ENCODE data around the gene ST8SIA4. TPM values are rescaled to one million over a fixed set of nuclear protein-coding genes. Genes with fewer than 3 reads are reported as not detected.

ST8SIA4 gene
- total and polyA plus RNA-seq, 7 experiments from 2014 or later: 5.8 to 54.5 (median 21.9) TPM

DNA sequence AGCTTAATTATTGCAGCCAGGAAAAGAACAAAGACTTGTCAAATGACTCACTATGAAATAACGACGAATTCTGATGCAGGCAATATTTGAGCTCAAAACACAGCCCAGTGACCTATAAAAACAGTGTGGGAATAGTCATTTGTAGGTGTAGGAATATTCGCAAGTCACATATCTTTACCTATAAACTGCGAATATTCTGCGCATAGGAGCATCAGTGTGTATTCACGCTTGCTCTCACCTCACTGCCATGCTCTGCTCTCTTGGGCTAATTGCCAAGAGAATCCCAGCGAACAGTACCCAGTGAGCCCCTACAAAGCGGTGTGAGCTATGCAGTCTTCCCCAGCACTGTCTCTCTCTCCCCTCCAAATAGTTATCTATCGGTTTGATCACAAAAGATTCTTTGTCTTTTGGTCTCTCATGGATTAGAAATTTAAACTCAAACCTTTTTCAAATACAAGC lies 74.2 kb downstream of the ST8SIA4 start:
- Mint-ChIP-seq H3K4me3 (no peak overlapping the region), H3K4me1 (peaks cover 6 to 37% (median 31%) of the 10 kb centered on the region in 7 donors)

DNA sequence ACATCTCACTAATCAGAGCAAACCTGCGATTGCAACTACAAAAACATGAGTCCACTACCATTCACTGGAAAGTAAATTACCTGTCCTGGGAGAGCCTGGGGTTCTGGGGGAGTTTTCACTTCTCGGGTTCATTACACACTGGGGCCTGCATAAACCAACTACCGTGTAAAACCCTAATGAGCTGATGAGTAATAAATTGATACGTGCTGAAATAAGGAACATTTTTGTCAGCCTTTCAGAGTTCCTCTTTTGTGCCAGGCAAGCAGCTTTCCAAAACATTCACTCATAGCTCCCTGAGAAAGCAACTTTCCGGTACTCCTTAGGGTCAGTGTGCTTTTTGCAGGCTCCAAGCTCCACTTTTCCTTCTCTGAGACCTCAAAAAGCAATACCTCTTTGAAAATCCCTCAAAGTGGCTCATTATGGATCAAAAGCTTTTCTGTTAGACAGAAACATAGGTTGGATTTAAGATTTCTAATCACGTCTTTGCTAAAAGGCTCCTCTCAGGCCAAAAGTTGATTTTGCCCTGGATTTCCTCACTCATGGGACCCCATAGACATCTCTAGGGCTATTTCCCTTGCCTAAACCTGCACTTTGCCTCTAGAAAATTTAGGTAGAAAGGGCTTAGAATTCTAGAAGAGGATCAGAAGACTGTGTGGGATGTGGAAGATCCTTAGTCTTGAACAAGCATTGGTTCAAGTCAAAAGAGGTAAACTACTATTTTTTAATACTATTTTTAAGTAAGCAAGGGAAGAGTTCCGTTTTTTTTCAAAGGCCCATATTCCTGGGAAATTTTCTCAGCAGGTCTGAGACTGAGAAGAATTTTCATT lies 74.8 kb downstream of the ST8SIA4 start:
- Histone ChIP-seq H3K9me3 (ENCODE audit: control insufficient read depth in 2 of 3, low read length in 3 of 3) (no peaks in the 10 kb centered on the region), H3K4me1 (ENCODE audit: control insufficient read depth in 2 of 2, insufficient read depth in 2 of 2, low read length in 2 of 2) (peaks cover 0 to 13% of the 10 kb centered on the region in 2 donors), H3K36me3 (ENCODE audit: control insufficient read depth in 2 of 3, insufficient read depth in 3 of 3, low read length in 3 of 3) (no peaks in the 10 kb centered on the region), H3K27ac (ENCODE audit: low read depth, low read length) (no peak overlapping the region), H3K4me3 (ENCODE audit: low read length) (no peak overlapping the region), H3K27me3 (ENCODE audit: control insufficient read depth in 2 of 2, insufficient read depth in 2 of 2, low read length in 2 of 2) (no peaks in the 10 kb centered on the region)
- ChIA-PET POLR2A (interaction anchor here (0.6 kb wide), 1 partner anchor 74 kb away, joined by 3 read pairs; no protein-coding TSS in a partner anchor), CTCF (no interaction called here)
- Mint-ChIP-seq H3K4me3 (peak overlapping the region in 1 of 10 donors; percentile 3), H3K27ac (peak overlapping the region in 6 of 9 donors; percentile 11 to 34 (median 24)), H3K36me3 (peaks cover 0 to 34% (median 12%) of the 10 kb centered on the region in 5 donors), H3K4me1 (peaks cover 6 to 42% (median 31%) of the 10 kb centered on the region in 7 donors), H3K9me3 (no peaks in the 10 kb centered on the region), H3K27me3 (no peaks in the 10 kb centered on the region)
- intact Hi-C loops (cut with micrococcal nuclease): loop anchor here in 1 of 2 donors (5.0 kb wide), 1 partner anchor 46 kb away; no protein-coding TSS in a partner anchor
- ATAC-seq: peak; percentile 59
- DNase-seq: no peak

More for the DNA sequence above, 74.2 kb downstream of the ST8SIA4 start:
- ATAC-seq (no peak), DNase-seq (no peak)
- Mint-ChIP-seq H3K27ac (peak overlapping the region in 2 of 9 donors; percentile 22 to 38), H3K36me3 (peaks cover 0 to 30% (median 6%) of the 10 kb centered on the region in 5 donors), H3K27me3 (no peaks in the 10 kb centered on the region), H3K9me3 (no peaks in the 10 kb centered on the region)
- CTCF ChIA-PET: no interaction called here
- Histone ChIP-seq H3K9me3 (ENCODE audit: control insufficient read depth in 2 of 3, low read length in 3 of 3) (no peaks in the 10 kb centered on the region), H3K27ac (ENCODE audit: low read depth, low read length) (no peak overlapping the region), H3K4me3 (ENCODE audit: low read length) (no peak overlapping the region), H3K27me3 (ENCODE audit: control insufficient read depth in 2 of 2, insufficient read depth in 2 of 2, low read length in 2 of 2) (no peaks in the 10 kb centered on the region), H3K4me1 (ENCODE audit: control insufficient read depth in 2 of 2, insufficient read depth in 2 of 2, low read length in 2 of 2) (peaks cover 0 to 13% of the 10 kb centered on the region in 2 donors), H3K36me3 (ENCODE audit: control insufficient read depth in 2 of 3, insufficient read depth in 3 of 3, low read length in 3 of 3) (no peaks in the 10 kb centered on the region)
- intact Hi-C loops (cut with micrococcal nuclease): loop anchor here in 1 of 2 donors (5.0 kb wide), 1 partner anchor 47 kb away; no protein-coding TSS in a partner anchor
- POLR2A ChIA-PET: no interaction called here

DNA sequence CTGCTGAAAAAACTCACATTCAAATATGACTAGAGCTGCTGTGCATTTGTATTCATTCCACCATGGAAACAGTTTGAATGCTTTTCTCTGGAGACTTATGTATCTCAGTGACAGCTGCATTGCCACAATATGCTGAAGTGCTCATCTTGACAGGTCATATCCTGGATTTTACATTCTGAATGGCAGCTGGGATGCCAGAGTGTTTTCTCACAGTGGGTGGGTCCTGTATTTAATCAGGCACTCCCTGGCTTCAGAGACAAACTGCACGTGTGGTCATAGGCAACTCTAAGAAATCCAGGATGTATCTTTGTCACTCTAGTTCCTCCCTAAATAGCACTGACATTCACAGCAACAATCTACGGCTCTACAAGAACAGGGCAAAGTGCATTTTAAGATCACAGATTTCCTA lies 75.6 kb downstream of the ST8SIA4 start:
- Histone ChIP-seq H3K27me3 (ENCODE audit: control insufficient read depth in 2 of 2, insufficient read depth in 2 of 2, low read length in 2 of 2) (no peaks in the 10 kb centered on the region), H3K27ac (ENCODE audit: low read depth, low read length) (no peak overlapping the region)
- CTCF ChIA-PET: no interaction called here

DNA sequence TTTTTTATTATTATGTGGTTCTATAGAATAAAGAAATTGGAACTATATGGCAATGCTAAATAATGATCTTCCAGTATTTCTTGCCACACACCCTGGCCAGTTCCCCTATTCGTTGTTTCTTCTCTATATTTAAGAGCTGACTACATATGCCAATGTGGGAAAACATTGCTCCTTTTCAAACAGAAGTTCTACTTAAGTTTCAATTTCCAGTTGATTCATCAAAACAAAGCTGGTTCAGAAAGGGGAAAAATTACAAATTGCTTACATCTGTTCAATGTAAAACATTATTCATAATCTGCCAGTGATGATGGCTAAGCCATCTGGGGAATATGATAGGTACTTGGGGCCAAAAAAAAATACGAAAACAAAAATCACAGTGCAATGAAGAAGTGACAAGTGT lies 76.9 kb downstream of the ST8SIA4 start:
- Histone ChIP-seq H3K4me3 (ENCODE audit: low read length) (no peak overlapping the region), H3K27me3 (ENCODE audit: control insufficient read depth in 2 of 2, insufficient read depth in 2 of 2, low read length in 2 of 2) (no peaks in the 10 kb centered on the region), H3K36me3 (ENCODE audit: control insufficient read depth in 2 of 3, insufficient read depth in 3 of 3, low read length in 3 of 3) (no peaks in the 10 kb centered on the region), H3K27ac (ENCODE audit: low read depth, low read length) (no peak overlapping the region), H3K9me3 (ENCODE audit: control insufficient read depth in 2 of 3, low read length in 3 of 3) (no peaks in the 10 kb centered on the region), H3K4me1 (ENCODE audit: control insufficient read depth in 2 of 2, insufficient read depth in 2 of 2, low read length in 2 of 2) (peaks cover 0 to 13% of the 10 kb centered on the region in 2 donors)
- peak overlapping the region in 1 of 10 donors; percentile 15 for H3K4me3 Mint-ChIP-seq
- no peak for DNase-seq
- H3K27ac Mint-ChIP-seq: peak overlapping the region in 4 of 9 donors; percentile 1 to 52 (median 12)
- H3K27me3 Mint-ChIP-seq: no peaks in the 10 kb centered on the region
- intact Hi-C loops (cut with micrococcal nuclease): loop anchor here in 1 of 2 donors (5.0 kb wide), 1 partner anchor 44 kb away; no protein-coding TSS in a partner anchor
- ATAC-seq: peak; percentile 36
- H3K4me1 Mint-ChIP-seq: peaks cover 6 to 38% (median 28%) of the 10 kb centered on the region in 7 donors
- ChIA-PET CTCF (no interaction called here), POLR2A (no interaction called here)
- no peaks in the 10 kb centered on the region for H3K9me3 Mint-ChIP-seq
- peaks cover 0 to 32% (median 8%) of the 10 kb centered on the region in 5 donors for H3K36me3 Mint-ChIP-seq

More for the DNA sequence above, 75.6 kb downstream of the ST8SIA4 start:
- no peaks in the 10 kb centered on the region for H3K9me3 ChIP-seq (ENCODE audit: control insufficient read depth in 2 of 3, low read length in 3 of 3)
- Mint-ChIP-seq H3K4me1 (peaks cover 6 to 36% (median 28%) of the 10 kb centered on the region in 7 donors), H3K9me3 (no peaks in the 10 kb centered on the region), H3K4me3 (no peak overlapping the region), H3K36me3 (peaks cover 0 to 35% (median 12%) of the 10 kb centered on the region in 5 donors), H3K27ac (peak overlapping the region in 3 of 9 donors; percentile 31 to 45 (median 38)), H3K27me3 (no peaks in the 10 kb centered on the region)
- POLR2A ChIA-PET: no interaction called here
- ATAC-seq: no peak
- no peak for DNase-seq
- H3K36me3 ChIP-seq (ENCODE audit: control insufficient read depth in 2 of 3, insufficient read depth in 3 of 3, low read length in 3 of 3): no peaks in the 10 kb centered on the region
- peaks cover 0 to 13% of the 10 kb centered on the region in 2 donors for H3K4me1 ChIP-seq (ENCODE audit: control insufficient read depth in 2 of 2, insufficient read depth in 2 of 2, low read length in 2 of 2)
- intact Hi-C loops (cut with micrococcal nuclease): loop anchor here in 1 of 2 donors (5.0 kb wide), 1 partner anchor 45 kb away; no protein-coding TSS in a partner anchor
- no peak overlapping the region for H3K4me3 ChIP-seq (ENCODE audit: low read length)

DNA sequence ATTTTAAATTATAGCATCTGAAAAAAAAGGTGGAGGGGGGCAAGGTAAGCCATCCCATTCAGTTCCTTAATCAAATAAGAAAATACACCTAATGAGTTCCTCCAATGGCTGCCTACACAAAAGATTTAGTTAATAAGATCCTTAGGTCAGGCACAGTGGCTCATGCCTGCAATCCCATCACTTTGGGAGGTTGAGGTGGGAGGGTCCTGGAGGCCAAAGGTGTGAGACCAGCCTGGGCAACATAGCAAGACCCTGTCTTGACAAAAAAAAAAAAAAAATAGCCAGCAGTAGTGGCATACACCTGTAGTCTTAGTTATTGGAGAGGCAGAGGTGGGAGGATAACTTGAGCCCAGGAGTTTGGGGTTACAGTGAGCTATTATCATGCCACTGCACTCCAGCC lies 78.4 kb downstream of the ST8SIA4 start:
- DNase-seq (no peak), ATAC-seq (no peak)
- Histone ChIP-seq H3K4me3 (ENCODE audit: low read length) (no peak overlapping the region), H3K9me3 (ENCODE audit: control insufficient read depth in 2 of 3, low read length in 3 of 3) (no peaks in the 10 kb centered on the region), H3K4me1 (ENCODE audit: control insufficient read depth in 2 of 2, insufficient read depth in 2 of 2, low read length in 2 of 2) (peaks cover 0 to 13% of the 10 kb centered on the region in 2 donors), H3K27ac (ENCODE audit: low read depth, low read length) (no peak overlapping the region), H3K27me3 (ENCODE audit: control insufficient read depth in 2 of 2, insufficient read depth in 2 of 2, low read length in 2 of 2) (no peaks in the 10 kb centered on the region), H3K36me3 (ENCODE audit: control insufficient read depth in 2 of 3, insufficient read depth in 3 of 3, low read length in 3 of 3) (no peaks in the 10 kb centered on the region)
- intact Hi-C loops (cut with micrococcal nuclease): loop anchor here in 1 of 2 donors (5.0 kb wide), 1 partner anchor 42 kb away; no protein-coding TSS in a partner anchor
- H3K27ac Mint-ChIP-seq: no peak overlapping the region
- peaks cover 12 to 52% (median 36%) of the 10 kb centered on the region in 7 donors for H3K4me1 Mint-ChIP-seq
- no peaks in the 10 kb centered on the region for H3K27me3 Mint-ChIP-seq
- H3K36me3 Mint-ChIP-seq: peaks cover 0 to 38% (median 13%) of the 10 kb centered on the region in 5 donors
- CTCF ChIA-PET: interaction anchor here (0.6 kb wide), 1 partner anchor 11 kb away, joined by 5 read pairs; no protein-coding TSS in a partner anchor
- POLR2A ChIA-PET: no interaction called here
- H3K9me3 Mint-ChIP-seq: no peaks in the 10 kb centered on the region
- no peak overlapping the region for H3K4me3 Mint-ChIP-seq

DNA sequence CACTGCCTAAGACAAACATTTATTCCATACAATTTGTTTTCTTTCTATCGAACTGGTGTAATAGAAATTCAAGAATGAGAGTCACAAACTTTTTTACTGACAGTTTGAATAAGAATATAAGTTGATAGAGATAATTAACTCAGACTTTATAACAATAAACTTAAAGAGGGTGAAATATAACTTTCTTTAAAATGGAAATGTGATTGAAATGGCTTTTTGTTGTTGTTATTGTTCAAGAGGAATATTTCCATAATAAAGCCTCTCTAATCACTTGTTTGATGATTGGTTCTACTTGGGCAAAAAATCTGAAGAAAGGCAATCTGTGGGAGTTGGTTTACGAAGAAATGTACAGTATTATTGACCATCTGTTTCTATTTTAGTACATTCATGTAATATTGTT lies 79.3 kb downstream of the ST8SIA4 start:
- no peaks in the 10 kb centered on the region for H3K9me3 Mint-ChIP-seq
- Histone ChIP-seq H3K4me1 (ENCODE audit: control insufficient read depth in 2 of 2, insufficient read depth in 2 of 2, low read length in 2 of 2) (peaks cover 0 to 10% of the 10 kb centered on the region in 2 donors), H3K36me3 (ENCODE audit: control insufficient read depth in 2 of 3, insufficient read depth in 3 of 3, low read length in 3 of 3) (no peaks in the 10 kb centered on the region), H3K4me3 (ENCODE audit: low read length) (no peak overlapping the region), H3K9me3 (ENCODE audit: control insufficient read depth in 2 of 3, low read length in 3 of 3) (no peaks in the 10 kb centered on the region), H3K27me3 (ENCODE audit: control insufficient read depth in 2 of 2, insufficient read depth in 2 of 2, low read length in 2 of 2) (no peaks in the 10 kb centered on the region), H3K27ac (ENCODE audit: low read depth, low read length) (no peak overlapping the region)
- peak overlapping the region in 1 of 9 donors; percentile 34 for H3K27ac Mint-ChIP-seq
- H3K4me3 Mint-ChIP-seq: no peak overlapping the region
- ATAC-seq: no peak
- no peaks in the 10 kb centered on the region for H3K27me3 Mint-ChIP-seq
- ChIA-PET POLR2A (no interaction called here), CTCF (no interaction called here)
- no peak for DNase-seq
- H3K36me3 Mint-ChIP-seq: peaks cover 0 to 32% (median 13%) of the 10 kb centered on the region in 5 donors
- intact Hi-C loops (cut with micrococcal nuclease): no loop called here
- H3K4me1 Mint-ChIP-seq: peaks cover 6 to 48% (median 31%) of the 10 kb centered on the region in 7 donors

Data from naive thymus-derived CD4-positive, alpha-beta T cell (primary cell).